ENCODE data around the gene CSPG4.
"Not testable (repeated sequence)": the region's sequence is repeated elsewhere in the genome, so short reads cannot be mapped to it uniquely, and the experiment has no call there.

CSPG4 gene

GRCh38 chr15:75712668-75713337 lies at the start of gene CSPG4:
Gene CSPG4, minus strand, starts transcription at chr15:75712848. Its CDS starts 93 bp downstream, at chr15:75712755.
- DNase-seq (ENCODE audit: low read depth in 1 of 2, low spot score in 1 of 2): no peak

GRCh38 chr15:75762357-75762718 lies 49.7 kb upstream of the CSPG4 start:
- not testable (repeated sequence) for DNase-seq (ENCODE audit: low read depth in 1 of 2, low spot score in 1 of 2)

- no peak for DNase-seq (ENCODE audit: low read depth in 1 of 2, low spot score in 1 of 2)
Observed at GRCh38 chr15:75761446-75762356, 49.1 kb upstream of the CSPG4 start.

GRCh38 chr15:75760704-75761435 lies 48.2 kb upstream of the CSPG4 start:
- no peak for DNase-seq (ENCODE audit: low read depth in 1 of 2, low spot score in 1 of 2)

DNA sequence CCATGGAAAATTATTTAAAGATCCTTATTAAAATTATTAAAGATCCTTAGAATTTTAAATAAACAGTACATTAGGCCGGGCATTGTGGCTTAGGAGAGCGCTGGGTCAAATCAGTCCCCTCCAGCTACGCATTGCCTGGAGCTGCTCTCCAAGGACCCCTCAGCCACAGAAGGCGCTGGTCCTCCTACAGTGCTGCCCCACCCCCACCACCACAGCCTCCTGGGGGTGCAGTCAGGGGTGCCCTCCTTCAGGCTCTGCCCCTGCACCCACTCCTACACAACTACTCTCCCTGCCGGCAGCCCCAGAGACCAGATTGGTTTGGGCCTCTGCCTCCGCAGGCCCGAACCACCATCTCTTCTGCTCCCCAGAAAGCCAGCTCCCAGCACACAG lies 47.5 kb upstream of the CSPG4 start:
- not testable (repeated sequence) for DNase-seq (ENCODE audit: low read depth in 1 of 2, low spot score in 1 of 2)

DNA sequence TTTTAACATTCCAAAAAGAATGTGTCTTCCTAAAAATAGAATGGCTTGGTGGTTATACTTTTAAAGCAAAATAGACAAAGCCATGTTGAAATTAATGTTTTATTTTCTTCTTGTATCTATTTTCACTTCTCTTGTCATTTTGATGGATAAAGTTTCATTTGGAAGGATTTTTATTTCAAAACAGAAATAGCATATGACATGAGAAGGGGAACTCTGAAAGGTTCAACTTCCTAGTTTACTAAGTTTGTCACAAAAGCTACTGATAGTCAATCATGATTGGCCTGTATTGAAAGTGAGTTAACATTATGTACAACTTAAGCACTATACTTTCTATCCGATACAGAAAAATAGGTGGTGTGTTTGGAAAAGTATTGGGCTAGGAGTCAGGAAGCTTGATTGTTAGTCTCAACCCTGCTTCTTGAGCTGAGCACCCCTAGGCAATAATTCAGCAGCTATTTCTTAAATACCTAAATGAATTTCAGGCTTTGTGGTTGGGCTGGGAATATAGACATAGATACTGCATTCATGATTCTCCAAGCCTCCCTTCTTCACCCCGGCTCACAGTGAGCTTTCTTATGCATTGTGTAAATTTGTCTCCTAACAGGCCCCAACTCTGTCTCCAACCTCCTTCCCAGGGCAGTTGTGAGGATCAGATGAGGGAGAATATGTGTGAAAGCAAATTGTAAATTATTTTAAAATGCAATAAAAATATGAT lies 46.9 kb upstream of the CSPG4 start:
- DNase-seq (ENCODE audit: low read depth in 1 of 2, low spot score in 1 of 2): no peak

GRCh38 chr15:75758071-75758872 lies 45.6 kb upstream of the CSPG4 start:
- peak; percentile 15 to 41 for DNase-seq (ENCODE audit: low read depth in 1 of 2, low spot score in 1 of 2)

DNA sequence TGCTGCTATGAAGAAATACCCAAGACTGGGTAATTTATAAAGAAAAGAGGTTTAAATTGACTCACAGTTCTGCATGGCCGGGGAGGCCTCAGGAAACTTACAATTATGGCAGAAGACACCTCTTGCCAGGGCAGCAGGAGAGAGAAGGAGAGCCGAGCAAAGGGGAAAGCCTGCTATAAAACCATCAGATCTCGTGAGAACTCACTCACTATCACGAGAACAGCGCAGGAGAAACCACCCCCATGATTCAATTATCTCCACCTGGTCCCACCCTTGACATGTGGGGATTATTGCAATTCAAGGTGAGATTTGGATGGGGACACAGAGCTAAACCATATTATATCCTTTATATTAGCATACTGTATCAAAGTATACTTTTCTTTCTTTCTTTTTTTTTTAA lies 42.2 kb upstream of the CSPG4 start:
- DNase-seq (ENCODE audit: low read depth in 1 of 2, low spot score in 1 of 2): not testable (repeated sequence)

DNA sequence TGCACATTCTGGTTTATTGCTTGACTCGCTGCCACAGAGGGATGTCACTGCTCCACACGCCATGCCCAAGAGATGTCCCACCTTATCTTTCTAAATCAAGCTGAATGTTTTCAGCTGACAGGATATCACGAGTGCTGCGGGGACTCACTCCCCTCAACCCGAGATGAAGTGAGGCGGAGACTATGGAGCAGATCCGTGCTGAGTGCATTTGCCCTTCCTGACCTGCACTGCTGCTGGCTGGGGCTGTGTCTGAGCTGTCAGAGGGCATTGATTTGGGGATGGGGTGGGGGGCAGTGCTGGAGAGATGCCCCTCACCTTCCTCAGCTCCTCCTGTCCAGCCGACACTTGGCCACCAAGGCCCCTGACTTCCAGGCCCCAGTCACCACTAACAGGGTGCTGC lies 40.5 kb upstream of the CSPG4 start:
- DNase-seq (ENCODE audit: low read depth in 1 of 2, low spot score in 1 of 2): no peak

GRCh38 chr15:75751891-75752290 lies 39.2 kb upstream of the CSPG4 start:
- DNase-seq (ENCODE audit: low read depth in 1 of 2, low spot score in 1 of 2): no peak

DNA sequence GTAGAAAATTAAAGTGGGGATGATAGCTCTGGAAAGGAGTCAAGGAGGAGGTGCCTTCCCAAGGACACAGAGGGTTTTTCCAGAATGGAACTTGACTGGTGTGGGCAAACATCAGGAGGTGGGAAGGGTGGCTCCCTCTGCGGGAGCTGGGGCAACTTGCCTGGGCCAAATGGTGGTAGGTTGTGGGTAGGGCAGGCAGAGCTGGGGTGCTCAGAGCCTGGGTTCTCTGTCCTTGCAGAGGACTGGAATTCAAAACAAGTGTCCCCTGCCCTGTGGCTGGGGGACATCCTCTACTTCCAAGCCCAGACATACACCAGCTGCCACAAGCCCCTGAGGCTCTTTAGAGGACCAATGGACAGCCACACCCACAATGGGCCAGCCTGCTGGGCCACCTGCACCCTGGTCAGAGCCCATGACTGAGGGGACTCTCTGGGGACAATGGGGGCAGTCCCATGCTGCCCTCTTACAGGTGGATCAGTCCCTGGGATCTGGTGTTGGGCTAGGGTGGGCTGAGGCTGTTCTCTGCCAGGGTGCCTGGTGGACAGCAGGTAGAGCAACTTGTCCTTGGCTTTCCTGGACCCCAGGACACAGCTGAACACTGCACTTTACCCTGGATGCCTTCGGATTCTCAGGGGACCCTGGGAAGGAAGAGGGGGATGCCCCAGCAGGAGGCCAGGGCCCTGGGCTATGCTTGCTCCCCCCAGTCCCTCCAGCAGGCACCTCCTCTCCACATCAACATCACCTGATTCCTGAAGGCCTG lies 38.6 kb upstream of the CSPG4 start:
- no peak for DNase-seq (ENCODE audit: low read depth in 1 of 2, low spot score in 1 of 2)

- DNase-seq (ENCODE audit: low read depth in 1 of 2, low spot score in 1 of 2): no peak
Observed at GRCh38 chr15:75750261-75751050, 37.8 kb upstream of the CSPG4 start.

DNA sequence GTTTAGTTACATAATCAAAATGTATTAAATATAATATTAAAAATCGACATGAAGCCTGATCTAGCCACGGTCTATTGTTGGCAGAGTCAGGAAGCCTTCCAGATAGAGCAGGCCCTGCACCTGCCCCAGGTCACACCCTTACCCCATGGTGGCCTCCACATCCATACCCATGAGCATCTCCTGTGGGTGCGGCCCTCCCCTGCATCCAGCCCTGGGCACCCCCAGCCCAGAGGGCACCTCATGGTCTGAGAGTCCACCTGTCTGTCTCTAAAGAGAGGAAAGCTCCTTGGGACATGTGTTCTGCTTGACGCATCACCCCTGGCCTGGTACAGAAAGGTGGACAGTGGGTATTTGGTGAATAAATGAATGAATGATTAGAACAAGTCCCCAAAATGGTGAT lies 37.2 kb upstream of the CSPG4 start:
- DNase-seq (ENCODE audit: low read depth in 1 of 2, low spot score in 1 of 2): no peak

DNA sequence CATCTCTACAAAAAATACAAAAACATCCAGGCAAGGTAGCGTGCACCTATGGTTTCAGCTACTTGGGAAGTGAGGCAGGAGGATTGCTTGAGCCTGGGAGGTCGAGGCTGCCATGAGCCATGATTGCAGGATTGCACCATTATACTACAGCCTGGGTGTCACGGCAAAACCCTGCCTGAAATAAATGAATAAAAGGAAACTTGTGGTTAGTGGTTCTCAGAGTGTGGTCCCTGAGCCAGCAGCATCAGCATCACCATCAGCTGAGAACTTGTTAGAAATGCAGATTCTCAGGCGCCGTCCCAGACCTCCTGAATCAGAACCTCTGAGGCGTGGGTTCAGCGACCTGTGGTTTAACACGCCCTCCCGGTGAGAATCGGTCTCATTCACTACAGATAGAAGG lies 36.2 kb upstream of the CSPG4 start:
- peak in 1 of 2 donors; percentile 8 for DNase-seq (ENCODE audit: low read depth in 1 of 2, low spot score in 1 of 2)

GRCh38 chr15:75747121-75747520 lies 34.5 kb upstream of the CSPG4 start:
- not testable (repeated sequence) for DNase-seq (ENCODE audit: low read depth in 1 of 2, low spot score in 1 of 2)

DNA sequence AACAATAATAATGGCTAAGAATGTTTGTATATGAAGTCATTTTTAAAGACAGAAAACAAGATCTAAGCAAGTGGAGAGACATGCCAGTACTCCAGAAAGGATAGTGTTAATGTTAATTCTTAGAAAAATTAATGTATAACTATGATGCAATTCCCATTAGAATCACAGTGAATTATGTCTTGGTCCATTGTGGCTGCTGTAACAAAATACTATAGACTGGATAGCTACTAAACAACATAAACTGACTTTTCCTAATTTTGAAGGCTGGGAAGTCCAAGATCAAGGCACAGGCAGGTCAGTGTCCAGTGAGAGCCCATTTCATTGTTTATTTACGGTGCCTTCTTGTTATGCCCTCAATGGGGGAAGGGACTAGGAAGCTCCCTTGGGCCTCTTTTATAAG lies 32.7 kb upstream of the CSPG4 start:
- DNase-seq (ENCODE audit: low read depth in 1 of 2, low spot score in 1 of 2): no peak

DNA sequence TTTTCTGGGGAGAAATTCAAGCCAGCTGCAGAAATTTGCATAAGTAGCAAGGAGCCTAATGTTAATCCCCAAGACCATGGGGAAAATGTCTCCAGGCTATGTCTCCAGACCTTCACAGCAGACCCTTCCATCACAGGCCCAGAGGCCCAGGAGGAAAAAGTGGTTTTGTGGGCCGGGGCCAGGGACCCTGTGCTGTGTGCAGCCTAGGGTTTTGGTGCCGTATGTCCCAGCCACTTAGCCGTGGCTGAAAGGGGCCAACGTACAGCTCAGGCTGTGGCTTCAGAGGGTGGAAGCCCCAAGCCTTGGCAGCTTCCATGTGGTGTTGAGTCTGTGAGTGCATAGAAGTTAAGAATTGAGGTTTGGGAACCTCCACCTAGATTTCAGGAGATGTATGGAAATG lies 29.7 kb upstream of the CSPG4 start:
- not testable (repeated sequence) for DNase-seq (ENCODE audit: low read depth in 1 of 2, low spot score in 1 of 2)

DNA sequence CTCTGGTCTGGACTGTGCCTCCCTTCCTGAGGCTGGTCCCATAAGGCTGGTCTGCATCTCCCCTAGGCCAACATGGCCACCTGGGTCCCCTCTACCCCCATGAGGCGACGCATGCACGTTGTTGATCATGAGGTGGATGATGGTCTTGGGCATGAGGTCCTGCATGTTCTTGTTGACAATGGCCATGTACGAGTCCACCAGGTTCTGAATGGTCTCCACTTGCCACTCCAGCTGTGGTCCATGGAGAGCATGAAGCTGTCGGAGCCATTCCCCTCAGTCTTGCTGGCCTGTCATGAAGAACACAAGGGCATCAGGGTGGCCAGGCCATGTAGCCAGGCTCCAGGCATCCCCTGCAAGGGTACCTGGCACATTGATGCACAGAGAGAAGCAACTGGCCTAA lies 27.1 kb upstream of the CSPG4 start:
- DNase-seq (ENCODE audit: low read depth in 1 of 2, low spot score in 1 of 2): no peak

Data from activated T-helper 1 cell treated with anti-CD3 and anti-CD28 coated beads, Interleukin-2, amount 50 U/mL, for 16 hours (primary cell).